Stimulated activated CD8-positive, alpha-beta memory T cell treated with anti-CD3 and anti-CD28 coated beads, Interleukin-15, amount 100 ng/mL, for 48 hours (primary cell): ENCODE data around the gene MEGF11.

Source experiments
- DNase-seq, 2 donors: peaks; one replicate each; pipeline ENCODE4 v3.0.0-alpha.2; 2020; ENCODE audit warnings: low read depth in 2 of 2

MEGF11 gene

GRCh38 chr15:66066005-66066404 is 187.5 kb downstream of the MEGF11 start:
- no peak for DNase-seq

DNA sequence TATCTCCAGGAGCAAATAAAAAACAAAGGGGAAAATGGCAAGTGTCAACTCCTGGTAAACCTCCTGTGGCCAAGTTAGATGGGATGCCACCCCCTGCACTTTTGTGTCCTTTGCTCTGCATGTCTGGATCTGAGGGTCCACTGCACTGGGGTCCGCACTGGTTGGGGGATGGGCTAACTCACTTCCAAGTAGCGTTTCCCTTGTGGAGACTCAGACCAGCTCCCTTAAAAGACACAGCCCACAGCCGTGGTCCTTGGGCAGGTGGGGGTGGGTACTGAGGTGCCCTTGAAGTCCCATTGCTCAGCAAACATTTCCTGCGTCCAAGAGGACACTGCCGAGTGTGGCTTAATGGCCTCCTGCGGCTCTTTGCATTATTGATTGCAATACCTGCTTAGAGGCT is 188.2 kb downstream of the MEGF11 start:
- DNase-seq: no peak

- DNase-seq: no peak
Observed at GRCh38 chr15:66063147-66063546, 190.4 kb downstream of the MEGF11 start.

GRCh38 chr15:66057089-66057488 is 196.5 kb downstream of the MEGF11 start:
- DNase-seq: no peak

- no peak for DNase-seq
Observed at GRCh38 chr15:66053991-66054390, 199.6 kb downstream of the MEGF11 start.

GRCh38 chr15:66051833-66052232 is 201.7 kb downstream of the MEGF11 start:
- no peak for DNase-seq

- DNase-seq: no peak
Observed at GRCh38 chr15:66050264-66050663, 203.3 kb downstream of the MEGF11 start.

DNA sequence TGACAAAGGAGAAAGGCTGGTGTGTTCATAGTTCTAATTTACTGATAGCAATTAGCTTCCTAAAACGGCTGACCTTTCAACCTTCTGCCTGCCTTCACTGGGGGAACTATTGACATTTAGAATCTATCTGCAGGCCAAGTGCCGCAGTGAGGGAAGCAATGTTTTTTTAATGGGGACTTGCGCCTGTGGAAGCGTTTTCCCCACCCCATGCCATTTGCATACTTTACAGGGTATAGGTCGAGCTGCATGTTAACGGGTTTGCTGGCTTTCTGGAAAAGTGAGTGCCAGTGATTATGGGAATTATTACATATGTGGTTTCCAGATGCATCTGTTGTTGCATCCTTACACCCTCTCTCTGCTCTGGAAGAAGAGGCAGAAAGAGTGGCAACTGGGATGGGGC is 204.2 kb downstream of the MEGF11 start:
- DNase-seq: no peak

DNA sequence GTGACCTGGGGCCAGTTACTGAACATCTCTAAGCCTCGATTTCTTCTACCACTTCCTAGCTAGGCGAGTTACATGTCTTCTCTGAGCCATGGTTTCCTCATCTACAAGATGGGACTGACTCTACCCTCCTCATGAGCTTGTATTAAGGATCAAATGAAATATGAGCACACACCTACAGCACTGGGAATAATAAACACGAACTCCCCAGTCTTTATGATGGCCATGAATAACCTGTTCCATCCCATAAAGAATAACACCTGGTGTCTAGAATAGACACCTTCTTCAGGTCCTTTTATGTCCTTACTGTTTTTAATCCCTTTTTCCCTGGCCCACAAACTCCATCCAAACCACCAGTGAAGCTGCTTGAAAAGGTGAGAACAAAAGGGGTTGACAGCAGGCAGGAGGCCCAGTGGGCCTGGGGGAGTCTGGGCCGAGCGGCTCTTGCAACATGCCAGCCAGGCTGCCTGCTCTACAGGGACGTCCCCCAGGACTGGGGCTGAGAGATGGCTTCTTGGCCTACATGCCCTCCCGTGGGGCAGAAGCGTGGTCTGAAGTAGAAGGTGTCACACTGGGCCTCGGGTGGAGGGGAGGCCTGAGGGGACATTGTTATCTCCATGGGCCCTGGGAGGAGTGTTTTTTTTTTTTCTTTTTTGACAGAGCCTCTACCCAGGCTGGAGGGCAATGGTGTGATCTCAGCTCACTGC is 206.1 kb downstream of the MEGF11 start:
- no peak for DNase-seq

- no peak for DNase-seq
Observed at GRCh38 chr15:66046751-66047150, 206.8 kb downstream of the MEGF11 start.

DNA sequence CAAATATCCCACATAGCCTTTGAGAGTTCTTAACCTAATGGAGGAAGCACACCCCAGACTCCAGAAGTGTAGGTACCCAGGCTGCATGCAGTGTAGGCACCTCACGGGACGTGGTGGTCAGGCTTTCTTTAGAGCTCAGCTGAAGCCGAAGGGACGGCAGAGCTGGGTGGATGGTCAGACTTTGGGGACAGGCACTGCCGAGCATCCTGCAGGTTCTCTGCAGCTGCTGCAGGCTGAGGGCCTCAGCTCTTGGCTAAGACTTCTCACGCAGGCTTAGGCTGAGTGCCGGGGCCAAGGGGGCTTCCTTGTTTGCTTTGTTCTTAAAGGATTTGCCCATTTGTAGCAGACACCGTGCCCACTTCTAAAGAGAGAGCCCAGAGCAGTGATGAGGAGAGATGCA is 207.2 kb downstream of the MEGF11 start:
- DNase-seq: no peak

DNA sequence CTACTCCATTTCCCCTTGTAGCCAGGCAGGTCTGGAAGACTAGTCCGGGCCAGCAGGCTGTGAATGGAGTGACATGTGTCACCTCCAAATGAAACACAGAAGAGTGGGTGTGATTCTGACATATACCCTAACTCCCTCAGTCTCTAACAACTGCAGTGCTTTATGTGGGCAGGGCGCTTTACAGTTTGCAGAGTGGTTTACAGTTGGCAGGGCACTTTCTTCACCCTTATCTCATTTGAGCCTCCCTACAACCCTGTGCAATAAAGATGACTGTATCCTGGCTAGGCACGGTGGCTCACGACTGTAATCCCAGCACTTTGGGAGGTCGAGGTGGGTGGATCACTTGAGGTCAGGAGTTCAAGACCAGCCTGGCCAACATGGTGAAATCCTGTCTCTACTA is 208.0 kb downstream of the MEGF11 start:
- no peak for DNase-seq

DNA sequence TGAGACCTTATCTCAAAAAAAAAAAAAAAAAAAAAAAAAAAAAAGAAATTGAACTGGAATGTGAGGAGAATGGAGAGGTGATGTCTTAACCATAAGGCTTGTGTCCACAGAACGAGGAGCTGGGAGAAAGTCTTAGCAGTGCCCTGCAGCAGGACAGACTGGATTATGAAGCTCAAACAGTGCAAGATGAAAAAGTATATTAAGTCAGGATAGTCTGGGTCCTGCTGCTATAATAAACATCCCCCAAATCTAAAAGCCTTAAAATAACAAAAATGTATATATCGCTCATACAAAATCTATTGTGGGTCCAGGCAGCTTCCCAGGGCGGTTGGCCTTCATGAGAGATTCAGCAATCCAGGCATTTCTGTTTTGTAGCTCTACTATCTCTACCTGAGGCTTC is 208.7 kb downstream of the MEGF11 start:
- DNase-seq: no peak

GRCh38 chr15:66043264-66043663 is 210.3 kb downstream of the MEGF11 start:
- DNase-seq: no peak

GRCh38 chr15:66042624-66043023 is 210.9 kb downstream of the MEGF11 start:
- DNase-seq: no peak

- no peak for DNase-seq
Observed at GRCh38 chr15:66041276-66041675, 212.3 kb downstream of the MEGF11 start.

GRCh38 chr15:66040211-66040892 is 213.2 kb downstream of the MEGF11 start:
- DNase-seq: no peak

GRCh38 chr15:66039117-66039871 is 214.3 kb downstream of the MEGF11 start:
- no peak for DNase-seq

- no peak for DNase-seq
Observed at GRCh38 chr15:66038387-66039116, 215.0 kb downstream of the MEGF11 start.

- no peak for DNase-seq
Observed at GRCh38 chr15:66036859-66037258, 216.7 kb downstream of the MEGF11 start.

DNA sequence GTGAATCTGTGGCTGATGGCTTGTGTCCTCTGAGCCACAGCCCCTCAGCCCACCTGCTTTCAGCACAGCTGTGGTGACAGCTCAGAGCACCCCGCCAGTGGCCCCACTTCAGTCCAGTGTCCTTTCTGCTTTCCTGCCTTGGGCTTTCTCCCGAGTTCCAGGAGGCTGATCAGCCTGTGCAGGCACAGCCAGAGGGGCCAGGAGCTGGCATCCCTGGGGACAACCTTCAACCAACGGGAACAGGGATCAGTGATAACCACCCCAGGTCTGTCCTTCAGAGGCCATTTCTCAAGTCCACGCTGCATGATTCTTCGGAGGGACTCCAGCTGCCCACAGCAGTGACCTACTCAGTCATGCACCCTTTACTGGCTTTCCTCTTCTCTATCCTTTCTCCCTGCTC is 217.6 kb downstream of the MEGF11 start:
- DNase-seq: no peak

GRCh38 chr15:66033143-66033542 is 220.4 kb downstream of the MEGF11 start:
- DNase-seq: no peak
